Esophagus muscularis mucosa (tissue), 4 donors: ENCODE data around the gene MAU2. TPM values are rescaled to one million over a fixed set of nuclear protein-coding genes. Genes with fewer than 3 reads are reported as not detected.

ENCODE experiments used
- DNase-seq: peaks from one replicate; pipeline ENCODE4 v3.0.0-alpha.2; 2017; ENCODE audit errors: extremely low spot score
- H3K27ac ChIP-seq, 4 donors: fragments of 200-600 bp; sonication (generic); replicated peaks in 1 of 4; 1 replicate in 3 of 4; 2 replicates in 1 of 4; pipeline ENCODE4 v1.5.1; 2016 to 2019; ENCODE audit warnings: mild to moderate bottlenecking in 1 of 4
- H3K27me3 ChIP-seq, 4 donors: fragments of 200-600 bp; sonication (generic); one replicate each; pipeline versions ENCODE4 v1.5.1 to v1.6.0; 2016 to 2019
- H3K36me3 ChIP-seq, 4 donors: fragments of 200-600 bp; sonication (generic); one replicate each; pipeline ENCODE4 v1.5.1; 2016 to 2019
- H3K4me1 ChIP-seq, 4 donors: fragments of 200-600 bp; sonication (generic); one replicate each; pipeline ENCODE4 v1.5.1; 2016 to 2019
- H3K4me3 ChIP-seq, 4 donors: fragments of 200-600 bp; sonication (generic); 1 replicate in 2 of 4; 2 replicates in 2 of 4; pipeline ENCODE4 v1.5.1; 2016 to 2019; ENCODE audit warnings: mild to moderate bottlenecking in 4 of 4, moderate library complexity in 1 of 4
- H3K9me3 ChIP-seq, 4 donors: fragments of 200-600 bp; sonication (generic); 1 replicate in 3 of 4; 2 replicates in 1 of 4; pipeline ENCODE4 v1.5.1; 2016 to 2019
- CTCF ChIP-seq, 3 experiments: fragments of 200-600 bp in 2 of 3; fragments of 450-650 bp in 1 of 3; sonication (generic) in 2 of 3; IDR thresholded peaks; one replicate each; pipeline ENCODE4 v1.5.1; 2017 to 2019; ENCODE audit warnings: antibody characterized with exemption in 3 of 3, mild to moderate bottlenecking in 2 of 3, moderate library complexity in 1 of 3
- EP300 ChIP-seq: sonication (generic); formaldehyde crosslinking; IDR thresholded peaks from one replicate; pipeline ENCODE4 v1.6.1; 2017; ENCODE audit warnings: antibody characterized with exemption
- POLR2A ChIP-seq: fragments of 450-650 bp; IDR thresholded peaks from one replicate; pipeline ENCODE4 v1.6.1; 2017; ENCODE audit warnings: antibody characterized with exemption, moderate library complexity, mild to moderate bottlenecking, low read depth
- POLR2AphosphoS5 ChIP-seq, 2 donors: sonication (generic); formaldehyde crosslinking; IDR thresholded peaks; one replicate each; pipeline ENCODE4 v1.6.1; 2017; ENCODE audit warnings: antibody characterized with exemption in 2 of 2
- WGBS: methylation state at CpG from one replicate; pipeline ENCODE4 v1.1.5; 2018; 5-methylcytosine and 5-hydroxymethylcytosine counted together
- intact Hi-C: fragments of 100-400 bp; cut with DNase I; formaldehyde crosslinking; loops from one replicate; pipeline ENCODE4 v1.15.1; 2023
- total RNA-seq, 4 donors: library from RNA; depleted of rRNA; stranded (reverse); fragments of >200 nt; gene quantifications; one replicate each; pipeline versions ENCODE4 v1.1.0 to v1.2.1, GENCODE V29; 2016

MAU2 gene
- total RNA-seq, 4 donors from 2014 or later, result 27.4 to 47.8 (median 37.6) TPM

GRCh38 chr19:19305066-19305465 lies 15.6 kb upstream of the MAU2 start:
- intact Hi-C loops, result no loop called here
- 90% methylated on average over 10 of the region's 10 CpGs for WGBS
- no peaks in the 10 kb centered on the region for H3K9me3 ChIP-seq
- no peak overlapping the region for H3K4me3 ChIP-seq
- H3K27me3 ChIP-seq, result no peaks in the 10 kb centered on the region
- no peaks in the 10 kb centered on the region for H3K4me1 ChIP-seq
- DNase-seq, result no peak
- H3K36me3 ChIP-seq, result peaks cover 66 to 100% (median 98%) of the 10 kb centered on the region in 4 donors
- no peak overlapping the region for H3K27ac ChIP-seq
- TF ChIP-seq EP300 (no peak), POLR2AphosphoS5 (IDR thresholded peaks at IDR 0.05) (no peak), CTCF (IDR thresholded peaks at IDR 0.05) (no peak), POLR2A (no peak)

- H3K27ac ChIP-seq, result no peak overlapping the region
- H3K36me3 ChIP-seq, result peaks cover 66 to 100% (median 99%) of the 10 kb centered on the region in 4 donors
- no peak overlapping the region for H3K4me3 ChIP-seq
- WGBS, result 98% methylated on average over 6 of the region's 16 CpGs
- H3K27me3 ChIP-seq, result no peaks in the 10 kb centered on the region
- no peaks in the 10 kb centered on the region for H3K9me3 ChIP-seq
- DNase-seq, result no peak
- intact Hi-C loops, result no loop called here
- TF ChIP-seq EP300 (no peak), POLR2A (no peak), CTCF (IDR thresholded peaks at IDR 0.05) (no peak), POLR2AphosphoS5 (IDR thresholded peaks at IDR 0.05) (no peak)
- no peaks in the 10 kb centered on the region for H3K4me1 ChIP-seq
Measured at GRCh38 chr19:19305696-19306095, 14.9 kb upstream of the MAU2 start.

GRCh38 chr19:19306191-19306590 lies 14.4 kb upstream of the MAU2 start:
- Histone ChIP-seq H3K4me1 (no peaks in the 10 kb centered on the region), H3K4me3 (no peak overlapping the region), H3K36me3 (peaks cover 63 to 99% (median 96%) of the 10 kb centered on the region in 4 donors), H3K9me3 (no peaks in the 10 kb centered on the region), H3K27me3 (no peaks in the 10 kb centered on the region), H3K27ac (no peak overlapping the region)
- intact Hi-C loops, result no loop called here
- TF ChIP-seq POLR2A (no peak), POLR2AphosphoS5 (IDR thresholded peaks at IDR 0.05) (no peak), EP300 (no peak), CTCF (IDR thresholded peaks at IDR 0.05) (no peak)
- WGBS, result 86% methylated on average over 2 of the region's 9 CpGs
- DNase-seq, result no peak

- peaks cover 47 to 97% (median 93%) of the 10 kb centered on the region in 4 donors for H3K36me3 ChIP-seq
- no peaks in the 10 kb centered on the region for H3K4me1 ChIP-seq
- intact Hi-C loops, result no loop called here
- no peaks in the 10 kb centered on the region for H3K9me3 ChIP-seq
- no peak overlapping the region for H3K4me3 ChIP-seq
- H3K27ac ChIP-seq, result no peak overlapping the region
- H3K27me3 ChIP-seq, result no peaks in the 10 kb centered on the region
- TF ChIP-seq CTCF (IDR thresholded peaks at IDR 0.05) (no peak), POLR2A (no peak), POLR2AphosphoS5 (IDR thresholded peaks at IDR 0.05) (no peak), EP300 (no peak)
- 92% methylated on average over 9 of the region's 10 CpGs for WGBS
- DNase-seq, result no peak
Measured at GRCh38 chr19:19308373-19308772, 12.3 kb upstream of the MAU2 start.

- no peaks in the 10 kb centered on the region for H3K9me3 ChIP-seq
- WGBS, result 91% methylated on average over 2 of the region's 2 CpGs
- no peak overlapping the region for H3K4me3 ChIP-seq
- DNase-seq, result no peak
- TF ChIP-seq CTCF (IDR thresholded peaks at IDR 0.05) (no peak), EP300 (no peak), POLR2AphosphoS5 (IDR thresholded peaks at IDR 0.05) (no peak), POLR2A (no peak)
- no peak overlapping the region for H3K27ac ChIP-seq
- H3K27me3 ChIP-seq, result no peaks in the 10 kb centered on the region
- peaks cover 18 to 61% (median 53%) of the 10 kb centered on the region in 4 donors for H3K36me3 ChIP-seq
- intact Hi-C loops, result loop anchor here (10.0 kb wide), 1 partner anchor 121 kb away; the partner anchor contains the start of genes BORCS8 and RFXANK
- H3K4me1 ChIP-seq, result peaks cover 11 to 20% (median 16%) of the 10 kb centered on the region in 4 donors
Measured at GRCh38 chr19:19315444-19315843, 5.2 kb upstream of the MAU2 start.
